AG09319 (cell line): ENCODE measurements around the gene INSYN1.

Experiments used
- DNase-seq: peaks from one replicate; pipeline ENCODE4 v3.0.0-alpha.2; 2010; ENCODE audit warnings: low read depth; ENCODE audit errors: extremely low read depth
- CTCF ChIP-seq: IDR thresholded peaks from 2 replicates; pipeline ENCODE4 v1.5.1; 2011; ENCODE audit warnings: low read depth, mild to moderate bottlenecking, inconsistent platforms, low read length, moderate library complexity

INSYN1 gene

GRCh38 chr15:73699249-73700040 is 53.7 kb downstream of the INSYN1 start:
- DNase-seq, result no peak
- TF ChIP-seq CTCF, result no peak

GRCh38 chr15:73697033-73697467 is 56.1 kb downstream of the INSYN1 start:
- peak; percentile 70 for DNase-seq
- no peak for TF ChIP-seq CTCF

- no peak for DNase-seq
These were observed 56.5 kb downstream of the INSYN1 start for GRCh38 chr15:73696641-73697001.

GRCh38 chr15:73695773-73696640 is 57.1 kb downstream of the INSYN1 start:
- no peak for DNase-seq
- no peak for TF ChIP-seq CTCF

More at GRCh38 chr15:73696641-73697001, 56.5 kb downstream of the INSYN1 start:
- no peak for TF ChIP-seq CTCF

- DNase-seq, result no peak
- TF ChIP-seq CTCF, result no peak
These were observed 58.7 kb downstream of the INSYN1 start for GRCh38 chr15:73694419-73694818.

- peak; percentile 43 for DNase-seq
- no peak; the same call in 1 of the 2 replicates for TF ChIP-seq CTCF
These were observed 61.8 kb downstream of the INSYN1 start for GRCh38 chr15:73691396-73691795.

GRCh38 chr15:73688455-73688854 is 64.7 kb downstream of the INSYN1 start:
- no peak for TF ChIP-seq CTCF
- DNase-seq, result no peak
